Inflammatory macrophage treated with lipopolysaccharide for 1 hour (primary cell): ENCODE results near the gene PRDM16.

Source experiments
- DNase-seq, 2 donors: peaks; one replicate each; pipeline ENCODE4 v3.0.0-alpha.2; 2020 to 2022

The PRDM16 gene

GRCh38 chr1:3055051-3055450, 14.0 kb upstream of the PRDM16 start:
- DNase-seq = no peak

GRCh38 chr1:3056641-3057040, 12.4 kb upstream of the PRDM16 start:
- DNase-seq = no peak

- DNase-seq = no peak
Observed at GRCh38 chr1:3058263-3059030, 10.6 kb upstream of the PRDM16 start.

- DNase-seq = no peak
Observed at GRCh38 chr1:3060127-3060526, 8.9 kb upstream of the PRDM16 start.

- DNase-seq = peak in 1 of 2 donors; percentile 1
Observed at GRCh38 chr1:3060601-3061551, 8.1 kb upstream of the PRDM16 start.

GRCh38 chr1:3061566-3061965, 7.4 kb upstream of the PRDM16 start:
- no peak for DNase-seq

- no peak for DNase-seq
Observed at GRCh38 chr1:3061981-3062615, 6.9 kb upstream of the PRDM16 start.

- no peak for DNase-seq
Observed at GRCh38 chr1:3062616-3063378, 6.2 kb upstream of the PRDM16 start.

GRCh38 chr1:3063379-3064295, 5.4 kb upstream of the PRDM16 start:
- DNase-seq = no peak

GRCh38 chr1:3064296-3064850, 4.6 kb upstream of the PRDM16 start:
- no peak for DNase-seq

GRCh38 chr1:3064901-3065300, 4.1 kb upstream of the PRDM16 start:
- no peak for DNase-seq

GRCh38 chr1:3065396-3065795, 3.6 kb upstream of the PRDM16 start:
- no peak for DNase-seq

GRCh38 chr1:3065797-3066196, 3.2 kb upstream of the PRDM16 start:
- no peak for DNase-seq

- DNase-seq = no peak
Observed at GRCh38 chr1:3066250-3066711, 2.7 kb upstream of the PRDM16 start.

GRCh38 chr1:3066826-3067225, 2.2 kb upstream of the PRDM16 start:
- DNase-seq = no peak

- DNase-seq = no peak
Observed at GRCh38 chr1:3067301-3067670, 1.7 kb upstream of the PRDM16 start.

GRCh38 chr1:3067671-3068563, 1.1 kb upstream of the PRDM16 start:
- no peak for DNase-seq

- peak; percentile 2 for DNase-seq
Observed at GRCh38 chr1:3069491-3070308, 697 bp downstream of the PRDM16 start.

- DNase-seq = no peak
Observed at GRCh38 chr1:3070309-3070643, 1.3 kb downstream of the PRDM16 start.
